Epithelial cell of proximal tubule (primary cell): ENCODE results near the gene ALKBH7. TPM values are rescaled to one million over a fixed set of nuclear protein-coding genes. Genes with fewer than 3 reads are reported as not detected.

Source experiments
- DNase-seq: peaks from one replicate; pipeline ENCODE4 v3.0.0-alpha.2; 2011; ENCODE audit warnings: low read depth
- H3K4me3 ChIP-seq: 2 replicates; pipeline ENCODE4 v1.5.1; 2011; ENCODE audit warnings: low read depth, mild to moderate bottlenecking, low read length
- total RNA-seq: library from RNA; depleted of rRNA; stranded (reverse); fragments of >200 nt; gene quantifications from 2 replicates; pipeline ENCODE4 v1.2.3, GENCODE V29; 2015
- TF ChIP-seq, protein P1 (sequence below): conservative IDR thresholded peaks from 2 replicates; pipeline ENCODE4 v1.5.1; 2012; ENCODE audit warnings: low read depth, mild to moderate bottlenecking, low read length

ALKBH7 gene
- total RNA-seq, 1 donor from 2014 or later: 56.4 TPM

- peak; percentile 54 for DNase-seq
- peak overlapping the region; percentile 89 for H3K4me3 ChIP-seq
These were observed 660 bp downstream of the ALKBH7 start for GRCh38 chr19:6373096-6373812.

GRCh38 chr19:6373813-6374108, 1.2 kb downstream of the ALKBH7 start:
- no peak for DNase-seq
- peak overlapping the region; percentile 63 for H3K4me3 ChIP-seq
- TF ChIP-seq, protein P1, sequence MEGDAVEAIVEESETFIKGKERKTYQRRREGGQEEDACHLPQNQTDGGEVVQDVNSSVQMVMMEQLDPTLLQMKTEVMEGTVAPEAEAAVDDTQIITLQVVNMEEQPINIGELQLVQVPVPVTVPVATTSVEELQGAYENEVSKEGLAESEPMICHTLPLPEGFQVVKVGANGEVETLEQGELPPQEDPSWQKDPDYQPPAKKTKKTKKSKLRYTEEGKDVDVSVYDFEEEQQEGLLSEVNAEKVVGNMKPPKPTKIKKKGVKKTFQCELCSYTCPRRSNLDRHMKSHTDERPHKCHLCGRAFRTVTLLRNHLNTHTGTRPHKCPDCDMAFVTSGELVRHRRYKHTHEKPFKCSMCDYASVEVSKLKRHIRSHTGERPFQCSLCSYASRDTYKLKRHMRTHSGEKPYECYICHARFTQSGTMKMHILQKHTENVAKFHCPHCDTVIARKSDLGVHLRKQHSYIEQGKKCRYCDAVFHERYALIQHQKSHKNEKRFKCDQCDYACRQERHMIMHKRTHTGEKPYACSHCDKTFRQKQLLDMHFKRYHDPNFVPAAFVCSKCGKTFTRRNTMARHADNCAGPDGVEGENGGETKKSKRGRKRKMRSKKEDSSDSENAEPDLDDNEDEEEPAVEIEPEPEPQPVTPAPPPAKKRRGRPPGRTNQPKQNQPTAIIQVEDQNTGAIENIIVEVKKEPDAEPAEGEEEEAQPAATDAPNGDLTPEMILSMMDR: no peak

More at GRCh38 chr19:6373096-6373812, 660 bp downstream of the ALKBH7 start:
- TF ChIP-seq, protein P1: no peak

DNA sequence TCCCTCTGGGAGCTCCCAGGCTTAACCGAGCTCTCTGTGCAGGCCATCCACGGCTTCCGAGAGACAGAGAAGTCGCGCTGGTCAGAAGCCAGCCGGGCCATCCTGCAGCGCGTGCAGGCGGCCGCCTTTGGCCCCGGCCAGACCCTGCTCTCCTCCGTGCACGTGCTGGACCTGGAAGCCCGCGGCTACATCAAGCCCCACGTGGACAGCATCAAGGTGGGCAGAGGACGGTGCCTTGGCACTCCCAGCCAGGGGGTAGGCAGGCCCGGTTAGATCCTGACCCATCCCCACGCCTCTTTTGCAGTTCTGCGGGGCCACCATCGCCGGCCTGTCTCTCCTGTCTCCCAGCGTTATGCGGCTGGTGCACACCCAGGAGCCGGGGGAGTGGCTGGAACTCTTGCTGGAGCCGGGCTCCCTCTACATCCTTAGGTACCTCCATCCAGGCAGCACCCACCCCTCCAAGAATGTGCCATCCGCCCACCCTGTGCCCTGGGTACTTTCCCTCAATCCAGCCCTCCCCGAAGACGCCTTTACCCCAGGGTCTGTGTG, 1.6 kb downstream of the ALKBH7 start:
- H3K4me3 ChIP-seq: peak overlapping the region; percentile 63
- TF ChIP-seq, protein P1: no peak
- DNase-seq: no peak

GRCh38 chr19:6374711-6375410, 2.3 kb downstream of the ALKBH7 start:
- TF ChIP-seq, protein P1: no peak

DNA sequence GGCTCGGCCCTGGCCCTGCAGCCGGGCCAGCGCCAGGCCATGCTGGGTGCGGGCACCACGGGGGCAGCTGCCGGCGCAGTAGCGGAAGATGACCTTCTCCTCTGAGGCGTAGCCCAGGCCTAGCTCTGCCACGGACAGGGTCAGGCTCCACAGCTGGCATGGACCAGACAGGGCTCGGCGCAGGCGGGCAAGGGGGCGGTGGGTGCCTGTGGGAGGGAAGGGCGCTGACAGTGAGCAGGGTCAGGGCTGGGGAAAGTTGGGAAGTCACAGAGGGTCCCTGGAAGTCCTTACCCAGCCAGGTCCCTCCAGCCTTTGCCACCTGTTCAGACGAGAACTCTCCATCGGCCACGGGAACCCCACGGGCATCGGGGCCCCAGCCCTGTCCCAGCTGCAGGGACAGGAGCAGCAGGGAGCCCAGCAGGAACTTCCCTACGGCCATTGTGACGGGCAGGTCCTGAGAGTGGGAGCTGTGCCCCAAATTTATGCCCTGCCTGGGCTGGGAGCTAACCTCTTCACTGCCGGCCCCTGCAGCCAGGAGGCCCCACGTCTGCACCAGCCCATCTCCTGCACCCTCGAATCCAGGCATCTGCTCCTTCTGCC, 2.9 kb downstream of the ALKBH7 start, which contains the start of gene PSPN:
Gene PSPN (minus strand): TSS at position 523 of the 600 bp plus-strand sequence. CDS start 84 bp downstream, at position 439.
- DNase-seq: no peak
- no peak within 1 kb of the TSS for H3K4me3 ChIP-seq
- TF ChIP-seq, protein P1: no peak

More at GRCh38 chr19:6374711-6375410, 2.3 kb downstream of the ALKBH7 start:
- no peak overlapping the region for H3K4me3 ChIP-seq
- DNase-seq: no peak

- TF ChIP-seq, protein P1: no peak
These were observed 4.1 kb downstream of the ALKBH7 start for GRCh38 chr19:6376512-6377190.

More at GRCh38 chr19:6376512-6377190, 4.1 kb downstream of the ALKBH7 start:
- no peak for DNase-seq
- no peak overlapping the region for H3K4me3 ChIP-seq
